Peyer's patch (tissue), 4 donors: ENCODE measurements around the gene UBE2H.

Source experiments
- POLR2A ChIP-seq, 2 donors: fragments of 450-650 bp; IDR thresholded peaks; one replicate each; pipeline ENCODE4 v1.5.1; 2017; ENCODE audit warnings: antibody characterized with exemption in 2 of 2, mild to moderate bottlenecking in 2 of 2, moderate library complexity in 2 of 2
- TF ChIP-seq, protein P1 (sequence below), 6 experiments: fragments of 450-650 bp in 4 of 6; fragments of 200-600 bp in 2 of 6; sonication (generic) in 1 of 6; IDR thresholded peaks; one replicate each; pipeline ENCODE4 v1.5.1; 2017 to 2019; ENCODE audit warnings: antibody characterized with exemption in 6 of 6, mild to moderate bottlenecking in 3 of 6, moderate library complexity in 1 of 6

DNA sequence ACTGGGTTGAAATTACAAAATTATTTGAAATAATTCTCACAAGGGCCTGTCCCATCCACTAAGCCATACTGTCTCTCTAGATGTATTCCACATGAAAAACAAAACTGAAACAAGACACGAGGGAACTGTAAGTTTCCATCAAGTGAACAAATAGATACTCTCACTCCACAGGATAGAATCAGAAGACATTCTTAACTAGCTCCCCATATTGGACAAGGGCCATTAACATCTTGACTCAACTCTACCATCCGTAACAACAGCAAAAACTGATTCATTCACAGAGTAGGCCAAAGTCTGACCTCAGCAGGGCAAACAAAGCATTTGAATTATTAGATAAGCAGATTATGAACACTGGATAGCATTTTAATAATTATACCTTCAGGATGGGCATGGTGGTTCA is 29.1 kb downstream of the UBE2H start:
- TF ChIP-seq, protein P1, sequence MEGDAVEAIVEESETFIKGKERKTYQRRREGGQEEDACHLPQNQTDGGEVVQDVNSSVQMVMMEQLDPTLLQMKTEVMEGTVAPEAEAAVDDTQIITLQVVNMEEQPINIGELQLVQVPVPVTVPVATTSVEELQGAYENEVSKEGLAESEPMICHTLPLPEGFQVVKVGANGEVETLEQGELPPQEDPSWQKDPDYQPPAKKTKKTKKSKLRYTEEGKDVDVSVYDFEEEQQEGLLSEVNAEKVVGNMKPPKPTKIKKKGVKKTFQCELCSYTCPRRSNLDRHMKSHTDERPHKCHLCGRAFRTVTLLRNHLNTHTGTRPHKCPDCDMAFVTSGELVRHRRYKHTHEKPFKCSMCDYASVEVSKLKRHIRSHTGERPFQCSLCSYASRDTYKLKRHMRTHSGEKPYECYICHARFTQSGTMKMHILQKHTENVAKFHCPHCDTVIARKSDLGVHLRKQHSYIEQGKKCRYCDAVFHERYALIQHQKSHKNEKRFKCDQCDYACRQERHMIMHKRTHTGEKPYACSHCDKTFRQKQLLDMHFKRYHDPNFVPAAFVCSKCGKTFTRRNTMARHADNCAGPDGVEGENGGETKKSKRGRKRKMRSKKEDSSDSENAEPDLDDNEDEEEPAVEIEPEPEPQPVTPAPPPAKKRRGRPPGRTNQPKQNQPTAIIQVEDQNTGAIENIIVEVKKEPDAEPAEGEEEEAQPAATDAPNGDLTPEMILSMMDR (IDR thresholded peaks at IDR 0.05): no peak
- TF ChIP-seq POLR2A (IDR thresholded peaks at IDR 0.05): no peak
